ENCODE measurements around the gene SKIC3. TPM values are rescaled to one million over a fixed set of nuclear protein-coding genes. Genes with fewer than 3 reads are reported as not detected.

Gene SKIC3
- total RNA-seq, 4 donors from 2014 or later: 81.7 to 270 (median 91.8) TPM

- H3K36me3 ChIP-seq: peaks cover 64% of the 10 kb centered on the region
- H3K4me3 ChIP-seq: no peak overlapping the region
- no peak overlapping the region for H3K27ac ChIP-seq
- no peak for TF ChIP-seq POLR2A (IDR thresholded peaks at IDR 0.05)
- TF ChIP-seq EP300 (IDR thresholded peaks at IDR 0.05): no peak
- TF ChIP-seq, protein P1, sequence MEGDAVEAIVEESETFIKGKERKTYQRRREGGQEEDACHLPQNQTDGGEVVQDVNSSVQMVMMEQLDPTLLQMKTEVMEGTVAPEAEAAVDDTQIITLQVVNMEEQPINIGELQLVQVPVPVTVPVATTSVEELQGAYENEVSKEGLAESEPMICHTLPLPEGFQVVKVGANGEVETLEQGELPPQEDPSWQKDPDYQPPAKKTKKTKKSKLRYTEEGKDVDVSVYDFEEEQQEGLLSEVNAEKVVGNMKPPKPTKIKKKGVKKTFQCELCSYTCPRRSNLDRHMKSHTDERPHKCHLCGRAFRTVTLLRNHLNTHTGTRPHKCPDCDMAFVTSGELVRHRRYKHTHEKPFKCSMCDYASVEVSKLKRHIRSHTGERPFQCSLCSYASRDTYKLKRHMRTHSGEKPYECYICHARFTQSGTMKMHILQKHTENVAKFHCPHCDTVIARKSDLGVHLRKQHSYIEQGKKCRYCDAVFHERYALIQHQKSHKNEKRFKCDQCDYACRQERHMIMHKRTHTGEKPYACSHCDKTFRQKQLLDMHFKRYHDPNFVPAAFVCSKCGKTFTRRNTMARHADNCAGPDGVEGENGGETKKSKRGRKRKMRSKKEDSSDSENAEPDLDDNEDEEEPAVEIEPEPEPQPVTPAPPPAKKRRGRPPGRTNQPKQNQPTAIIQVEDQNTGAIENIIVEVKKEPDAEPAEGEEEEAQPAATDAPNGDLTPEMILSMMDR (IDR thresholded peaks at IDR 0.05): no peak
- TF ChIP-seq POLR2AphosphoS5 (IDR thresholded peaks at IDR 0.05): no peak
- H3K9me3 ChIP-seq: no peaks in the 10 kb centered on the region
- no peak for DNase-seq (ENCODE audit: low spot score in 2 of 2)
- 93% methylated on average over 2 of the region's 2 CpGs for WGBS
- no peaks in the 10 kb centered on the region for H3K27me3 ChIP-seq
- H3K4me1 ChIP-seq: no peaks in the 10 kb centered on the region
Measured at GRCh38 chr5:95532415-95532814, 22.4 kb downstream of the SKIC3 start.

GRCh38 chr5:95531491-95531890, 23.3 kb downstream of the SKIC3 start:
- no peaks in the 10 kb centered on the region for H3K27me3 ChIP-seq
- TF ChIP-seq POLR2AphosphoS5 (IDR thresholded peaks at IDR 0.05): no peak
- TF ChIP-seq POLR2A (IDR thresholded peaks at IDR 0.05): no peak
- no peak for TF ChIP-seq EP300 (IDR thresholded peaks at IDR 0.05)
- TF ChIP-seq, protein P1 (IDR thresholded peaks at IDR 0.05): no peak
- H3K27ac ChIP-seq: no peak overlapping the region
- no peak for DNase-seq (ENCODE audit: low spot score in 2 of 2)
- H3K4me1 ChIP-seq: no peaks in the 10 kb centered on the region
- H3K9me3 ChIP-seq: no peaks in the 10 kb centered on the region
- peaks cover 71% of the 10 kb centered on the region for H3K36me3 ChIP-seq
- no peak overlapping the region for H3K4me3 ChIP-seq

DNA sequence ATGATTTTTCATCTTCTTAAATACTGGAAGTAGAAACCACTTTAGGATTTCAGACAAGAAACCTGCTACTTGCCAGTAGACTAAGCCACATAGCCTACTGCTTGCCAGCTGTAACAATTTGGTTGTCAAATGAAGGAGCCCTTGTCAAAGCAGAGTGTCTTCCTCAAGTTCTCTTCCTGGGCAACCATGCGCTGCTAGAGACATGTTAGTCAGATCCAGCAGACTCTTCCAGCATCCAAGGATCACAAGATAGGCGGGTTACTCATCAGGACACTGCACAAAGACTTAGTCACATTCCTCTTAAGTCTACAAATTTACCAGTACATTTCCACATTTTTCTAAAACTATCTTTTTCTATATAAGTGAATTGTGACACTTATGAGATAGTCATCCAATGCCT, 24.4 kb downstream of the SKIC3 start:
- no peaks in the 10 kb centered on the region for H3K4me1 ChIP-seq
- H3K4me3 ChIP-seq: no peak overlapping the region
- H3K27ac ChIP-seq: no peak overlapping the region
- no peak for DNase-seq (ENCODE audit: low spot score in 2 of 2)
- TF ChIP-seq EP300 (IDR thresholded peaks at IDR 0.05) (no peak), POLR2AphosphoS5 (IDR thresholded peaks at IDR 0.05) (no peak), POLR2A (IDR thresholded peaks at IDR 0.05) (no peak)
- TF ChIP-seq, protein P1 (IDR thresholded peaks at IDR 0.05): no peak
- H3K36me3 ChIP-seq: peaks cover 65% of the 10 kb centered on the region
- WGBS: 91% methylated on average over 2 of the region's 2 CpGs
- no peaks in the 10 kb centered on the region for H3K27me3 ChIP-seq
- no peaks in the 10 kb centered on the region for H3K9me3 ChIP-seq

DNA sequence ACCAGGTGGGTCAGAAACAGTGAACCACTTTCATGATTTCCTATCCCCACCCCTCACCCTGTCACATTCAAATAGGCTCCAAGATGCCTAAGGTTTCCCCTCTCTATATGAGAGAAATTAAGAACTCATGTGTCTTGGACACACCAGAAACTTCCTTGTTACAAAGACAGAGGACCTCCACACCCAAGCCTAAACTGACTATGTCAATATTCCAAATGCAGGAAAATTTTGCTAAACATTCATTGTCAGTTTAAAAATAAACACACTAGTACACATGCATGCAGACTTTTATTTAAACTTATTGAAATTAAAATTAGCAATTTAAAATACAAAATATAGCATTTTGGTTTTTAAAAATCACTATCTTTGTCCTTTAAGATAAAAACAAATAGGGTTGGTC, 26.2 kb downstream of the SKIC3 start:
- no peaks in the 10 kb centered on the region for H3K4me1 ChIP-seq
- no peak overlapping the region for H3K4me3 ChIP-seq
- H3K9me3 ChIP-seq: no peaks in the 10 kb centered on the region
- TF ChIP-seq POLR2A (IDR thresholded peaks at IDR 0.05): no peak
- TF ChIP-seq EP300 (IDR thresholded peaks at IDR 0.05): no peak
- TF ChIP-seq, protein P1 (IDR thresholded peaks at IDR 0.05): no peak
- no peak for TF ChIP-seq POLR2AphosphoS5 (IDR thresholded peaks at IDR 0.05)
- no peak overlapping the region for H3K27ac ChIP-seq
- no peak for DNase-seq (ENCODE audit: low spot score in 2 of 2)
- H3K36me3 ChIP-seq: peaks cover 73% of the 10 kb centered on the region
- no peaks in the 10 kb centered on the region for H3K27me3 ChIP-seq

DNA sequence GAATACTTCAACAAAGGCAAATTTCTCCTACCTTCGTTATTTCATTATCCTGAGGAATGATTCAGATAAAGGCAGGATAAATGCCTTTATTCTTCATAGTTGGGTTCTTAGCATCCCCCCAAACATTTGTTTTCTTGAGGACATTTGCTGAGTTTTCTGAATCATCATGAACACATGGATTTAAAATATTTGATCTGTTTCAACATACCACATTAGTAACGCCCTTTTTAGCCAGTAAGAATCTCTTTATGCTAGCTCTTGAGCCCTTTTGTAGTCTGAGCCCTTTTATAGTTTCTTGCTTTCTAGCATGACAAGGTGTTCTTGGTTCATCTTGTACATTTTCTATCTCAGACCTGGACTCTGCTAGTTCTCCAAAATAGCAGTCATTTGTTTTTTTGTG, 27.9 kb downstream of the SKIC3 start:
- Histone ChIP-seq H3K36me3 (peaks cover 69% of the 10 kb centered on the region), H3K4me3 (no peak overlapping the region), H3K4me1 (no peaks in the 10 kb centered on the region), H3K9me3 (no peaks in the 10 kb centered on the region), H3K27me3 (no peaks in the 10 kb centered on the region), H3K27ac (no peak overlapping the region)
- 96% methylated on average over 2 of the region's 2 CpGs for WGBS
- DNase-seq (ENCODE audit: low spot score in 2 of 2): no peak
- TF ChIP-seq POLR2A (IDR thresholded peaks at IDR 0.05) (no peak), POLR2AphosphoS5 (IDR thresholded peaks at IDR 0.05) (no peak), EP300 (IDR thresholded peaks at IDR 0.05) (no peak)
- TF ChIP-seq, protein P1 (IDR thresholded peaks at IDR 0.05): no peak

All from suprapubic skin (tissue), 4 donors.